ENCODE results near the gene PSMB10. TPM values are rescaled to one million over a fixed set of nuclear protein-coding genes. Genes with fewer than 3 reads are reported as not detected.
"Not testable (repeated sequence)": the region's sequence is repeated elsewhere in the genome, so short reads cannot be mapped to it uniquely, and the experiment has no call there.

PSMB10 gene
- total RNA-seq = 211 and 214 TPM in 2 replicates

DNA sequence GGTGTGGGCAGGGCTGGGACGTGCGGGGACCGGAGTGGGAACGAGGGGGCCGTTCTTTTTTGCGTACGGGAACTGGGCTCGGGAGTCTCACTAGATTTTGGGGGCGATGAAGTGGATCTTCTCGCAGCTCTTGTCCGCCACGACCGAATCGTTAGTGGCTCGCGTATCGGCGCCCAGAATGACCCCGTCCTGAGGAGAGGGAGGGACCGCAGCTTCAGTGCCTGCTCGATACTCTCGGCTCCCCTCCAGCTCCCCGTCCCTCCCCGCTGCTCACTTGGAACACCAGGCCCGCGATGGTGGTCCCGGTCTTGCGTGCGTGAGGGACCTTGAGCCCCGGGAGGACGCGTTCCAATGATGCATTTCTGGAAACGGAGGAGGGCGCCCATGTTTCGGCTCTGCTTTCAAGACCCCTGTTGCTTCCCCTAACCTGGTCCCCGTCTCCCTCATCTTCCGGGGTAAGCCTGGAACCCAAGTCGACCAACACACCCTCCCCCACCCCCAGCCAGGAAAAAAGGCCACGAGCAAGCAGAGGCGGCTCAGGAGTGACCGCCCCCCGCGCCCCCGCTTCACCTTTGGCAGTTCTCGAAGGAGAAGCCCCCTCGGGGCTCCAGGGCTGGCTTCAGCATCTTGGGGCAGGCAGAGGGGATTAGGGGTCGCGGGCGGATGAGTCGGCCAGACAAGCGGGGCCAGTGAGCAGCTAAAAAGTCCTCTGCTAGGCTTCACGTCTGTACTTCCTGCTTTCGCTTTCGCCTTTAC is at the start of gene PSMB10:
PSMB10 (minus strand) TSS at position 727 of the 756 bp plus-strand sequence; CDS start at position 626, 101 bp downstream.
- H3K27me3 Mint-ChIP-seq = no peaks in the 10 kb centered on the region
- peaks cover 33% of the 10 kb centered on the region for H3K4me1 Mint-ChIP-seq
- peaks cover 45% of the 10 kb centered on the region for H3K36me3 Mint-ChIP-seq (ENCODE audit: low read depth)

DNA sequence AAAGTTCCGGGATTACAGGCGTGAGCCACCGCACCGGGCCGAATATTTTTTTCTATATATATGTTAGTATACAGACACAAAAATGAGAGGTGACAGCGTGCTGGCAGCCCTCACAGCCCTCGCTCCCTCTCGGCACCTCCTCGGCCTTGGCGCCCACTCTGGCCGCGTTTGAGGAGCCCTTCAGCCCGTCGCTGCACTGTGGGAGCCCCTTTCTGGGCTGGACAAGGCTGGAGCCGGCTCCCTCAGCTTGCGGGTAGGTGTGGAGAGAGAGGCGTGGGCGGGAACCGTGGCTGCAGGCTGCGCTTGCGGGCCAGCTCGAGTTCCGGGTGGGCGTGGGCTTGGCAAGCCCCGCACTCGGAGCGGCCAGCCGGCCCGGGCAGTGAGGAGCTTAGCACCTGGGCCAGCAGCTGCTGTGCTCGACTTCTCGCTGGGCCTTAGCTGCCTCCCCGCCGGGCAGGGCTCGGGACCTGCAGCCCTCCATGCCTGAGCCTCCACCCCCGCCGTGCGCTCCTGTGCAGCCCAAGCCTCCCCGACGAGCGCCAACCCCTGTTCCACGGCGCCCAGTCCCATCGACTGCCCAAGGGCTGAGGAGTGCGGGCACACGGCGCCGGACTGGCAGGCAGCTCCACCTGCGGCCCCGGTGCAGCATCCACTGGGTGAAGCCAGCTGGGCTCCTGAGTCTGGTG is 45.5 kb upstream of the PSMB10 start:
- H3K4me3 Mint-ChIP-seq = no peak overlapping the region
- DNase-seq = no peak
- peaks cover 13% of the 10 kb centered on the region for H3K4me1 Mint-ChIP-seq
- H3K27me3 Mint-ChIP-seq = peaks cover 3% of the 10 kb centered on the region
- no peaks in the 10 kb centered on the region for H3K36me3 Mint-ChIP-seq (ENCODE audit: low read depth)
- no peaks in the 10 kb centered on the region for H3K9me3 Mint-ChIP-seq
- H3K27ac Mint-ChIP-seq = no peak overlapping the region
- intact Hi-C loops (cut with micrococcal nuclease) = no loop called here

More for the DNA sequence above, at the start of gene PSMB10:
- peak within 1 kb of the TSS; percentile 100 for H3K4me3 Mint-ChIP-seq
- intact Hi-C loops (cut with micrococcal nuclease) = loop anchor here (1.0 to 10.0 kb wide), 8 partner anchors 64 to 454 kb away; partner anchors contain the start of genes ACD, AGRP, ATP6V0D1 and C16orf86
- no peak for DNase-seq
- H3K27ac Mint-ChIP-seq = peak within 1 kb of the TSS; percentile 92
- H3K9me3 Mint-ChIP-seq = no peaks in the 10 kb centered on the region

DNA sequence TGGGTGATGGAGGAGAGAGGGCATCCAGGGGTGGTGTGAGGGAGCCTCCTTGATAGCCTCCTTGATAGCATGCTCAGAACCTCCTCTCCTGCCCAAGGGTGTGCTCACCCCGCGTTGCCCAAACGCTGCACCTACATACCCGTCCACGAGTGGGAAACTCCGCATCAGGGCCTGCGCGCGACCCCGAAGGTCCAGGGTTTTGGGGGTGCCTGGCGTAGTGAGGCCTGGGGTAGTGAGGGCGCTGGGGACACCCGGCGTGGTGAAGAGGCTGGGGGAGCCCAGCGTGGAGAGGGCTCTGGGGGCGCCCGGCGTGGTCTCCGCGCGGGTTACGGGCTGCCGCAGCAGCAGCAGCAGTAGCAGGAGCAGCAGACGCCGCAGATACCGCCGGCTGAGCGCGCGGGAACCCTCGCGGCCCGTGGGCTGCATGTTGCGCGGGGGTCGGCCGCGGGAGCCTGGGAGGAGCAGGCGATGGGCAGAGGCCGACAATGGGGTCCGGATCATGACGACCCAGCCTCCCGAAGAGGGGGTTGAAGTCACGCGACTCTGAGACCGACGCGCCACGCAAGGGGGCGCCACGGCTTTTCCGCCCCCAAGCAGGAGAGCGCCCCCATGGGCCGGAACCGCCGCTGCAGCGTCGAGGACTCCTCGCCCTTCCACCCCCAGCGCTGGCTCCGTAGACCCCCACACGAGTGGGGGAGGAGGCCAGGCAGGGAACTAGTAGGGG is 43.5 kb upstream of the PSMB10 start, which contains the start of gene DPEP3:
DPEP3 (minus strand) TSS at position 545 of the 724 bp plus-strand sequence; CDS start at position 426, 119 bp downstream.
- Mint-ChIP-seq H3K27me3 (peaks cover 3% of the 10 kb centered on the region), H3K9me3 (no peaks in the 10 kb centered on the region), H3K27ac (no peak within 1 kb of the TSS), H3K4me3 (no peak within 1 kb of the TSS), H3K4me1 (peaks cover 13% of the 10 kb centered on the region), H3K36me3 (ENCODE audit: low read depth) (no peaks in the 10 kb centered on the region)
- intact Hi-C loops (cut with micrococcal nuclease) = no loop called here
- no peak for DNase-seq

DNA sequence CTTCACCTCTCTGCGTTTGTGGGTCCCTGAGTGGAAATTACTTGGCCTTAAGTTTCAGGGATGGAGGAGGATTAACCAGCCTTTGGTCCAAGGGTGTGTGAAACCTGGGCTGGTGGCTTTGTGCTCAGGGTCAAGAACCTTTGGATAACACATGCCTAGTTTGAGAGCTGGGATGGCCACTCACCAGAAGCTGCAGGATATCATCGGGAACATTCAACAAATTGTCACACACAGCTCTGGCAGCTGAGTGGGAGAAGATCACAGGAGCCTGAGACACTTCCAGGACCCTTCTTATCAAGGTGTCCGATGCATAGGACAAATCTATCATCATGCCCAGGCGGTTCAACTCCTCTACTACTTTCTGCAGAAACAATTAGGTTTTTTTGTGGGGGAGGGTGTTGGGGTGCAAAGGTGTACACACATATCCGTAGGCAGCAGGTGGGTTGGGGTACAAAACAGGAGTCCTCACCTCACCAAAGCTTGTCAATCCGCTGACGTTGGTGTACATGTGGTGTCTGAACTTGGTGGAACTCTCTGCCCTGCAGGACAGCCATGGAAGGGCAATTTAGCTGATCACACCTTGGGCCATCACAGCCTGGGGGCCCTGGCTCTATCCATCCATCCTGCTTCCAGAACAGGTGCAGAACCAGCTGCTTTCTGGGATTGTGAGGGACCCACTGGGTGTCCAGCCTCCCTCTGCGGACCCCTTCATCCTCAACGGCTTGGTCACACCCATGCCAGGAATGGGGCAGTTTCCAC is 41.0 kb upstream of the PSMB10 start:
- Mint-ChIP-seq H3K4me1 (no peaks in the 10 kb centered on the region), H3K36me3 (ENCODE audit: low read depth) (no peaks in the 10 kb centered on the region), H3K27ac (no peak overlapping the region), H3K4me3 (no peak overlapping the region), H3K27me3 (peaks cover 6% of the 10 kb centered on the region), H3K9me3 (no peaks in the 10 kb centered on the region)
- no peak for DNase-seq
- intact Hi-C loops (cut with micrococcal nuclease) = no loop called here

DNA sequence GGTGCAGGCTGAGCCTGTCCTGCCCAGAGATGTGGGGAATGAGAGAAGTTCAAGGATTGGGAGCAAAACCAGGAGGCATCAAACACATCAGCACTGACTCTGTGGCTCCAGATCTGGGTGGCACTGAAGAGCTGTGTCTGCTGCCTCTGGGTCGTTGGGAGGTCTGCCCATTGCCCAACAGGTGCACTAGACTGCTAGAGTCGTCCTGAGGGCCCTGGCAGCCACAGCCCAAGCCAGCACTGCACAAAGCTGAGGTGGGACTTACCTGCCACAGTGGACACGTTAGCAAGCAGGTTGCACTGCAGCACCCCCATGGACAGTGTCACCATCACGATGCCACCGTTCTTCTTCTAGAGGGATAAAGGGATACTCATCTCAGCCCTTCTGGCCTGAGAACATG is 40.4 kb upstream of the PSMB10 start:
- Mint-ChIP-seq H3K9me3 (no peaks in the 10 kb centered on the region), H3K4me3 (no peak overlapping the region), H3K4me1 (no peaks in the 10 kb centered on the region), H3K27me3 (peaks cover 6% of the 10 kb centered on the region), H3K27ac (no peak overlapping the region), H3K36me3 (ENCODE audit: low read depth) (no peaks in the 10 kb centered on the region)
- intact Hi-C loops (cut with micrococcal nuclease) = no loop called here
- no peak for DNase-seq

DNA sequence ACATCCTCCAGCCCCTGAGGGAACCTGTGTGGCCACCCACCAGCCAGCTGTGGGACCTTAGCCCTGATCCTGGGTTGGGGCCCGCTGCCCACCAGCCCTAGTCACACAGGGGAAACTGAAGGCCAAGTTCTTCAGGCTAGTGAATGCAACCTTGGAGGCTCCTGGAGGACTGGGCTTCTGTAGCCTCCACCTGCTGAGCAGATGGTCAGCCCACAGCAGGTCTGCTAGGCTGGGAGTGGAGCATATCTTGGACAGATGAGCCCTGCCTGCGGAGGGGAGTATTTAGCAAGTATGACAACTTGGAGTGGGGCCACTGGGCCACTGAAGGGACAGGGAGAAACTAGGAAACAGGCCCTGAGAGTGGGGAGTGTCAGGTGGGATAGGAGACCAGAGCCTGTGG is 39.6 kb upstream of the PSMB10 start:
- DNase-seq = no peak
- Mint-ChIP-seq H3K4me1 (no peaks in the 10 kb centered on the region), H3K36me3 (ENCODE audit: low read depth) (no peaks in the 10 kb centered on the region), H3K27me3 (peaks cover 6% of the 10 kb centered on the region), H3K27ac (no peak overlapping the region), H3K4me3 (no peak overlapping the region), H3K9me3 (no peaks in the 10 kb centered on the region)
- intact Hi-C loops (cut with micrococcal nuclease) = no loop called here

DNA sequence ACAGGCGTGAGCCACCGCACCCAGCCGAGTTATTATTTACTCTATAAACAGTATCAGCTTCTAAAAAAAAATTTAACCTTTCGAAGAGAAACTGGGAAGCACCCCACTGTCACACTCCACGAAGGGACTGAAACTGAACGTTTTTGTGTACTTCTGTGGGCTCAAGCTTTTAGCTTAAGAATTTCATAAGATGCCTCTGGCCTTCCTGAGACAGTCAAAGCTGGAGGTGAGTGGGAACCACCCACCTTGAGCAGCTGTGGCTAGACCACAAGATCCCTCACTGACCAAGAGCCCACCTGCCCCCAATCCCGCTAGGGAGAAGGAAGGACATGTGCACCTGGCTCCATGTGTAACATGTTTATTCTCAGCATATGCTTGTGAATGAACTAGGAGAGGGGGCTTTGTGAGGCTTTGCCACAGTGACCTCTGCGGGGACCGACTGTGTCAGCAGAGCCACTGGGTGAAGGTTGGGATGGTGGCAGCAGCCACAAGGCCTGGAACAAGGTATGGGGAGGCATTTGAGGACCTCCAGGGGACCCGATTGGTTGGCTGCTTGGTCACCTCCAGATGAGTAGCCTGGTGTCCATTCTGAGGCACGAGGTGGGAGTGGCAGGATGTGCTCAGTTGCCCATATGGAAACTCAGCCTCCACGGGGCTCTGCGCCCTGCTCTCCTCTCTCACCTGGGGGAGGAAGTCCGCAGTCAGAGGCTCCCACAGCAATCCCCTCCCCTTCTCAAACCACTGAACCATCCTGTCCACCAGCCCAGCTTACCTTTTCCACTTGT is 38.9 kb upstream of the PSMB10 start:
- H3K9me3 Mint-ChIP-seq = no peaks in the 10 kb centered on the region
- no peaks in the 10 kb centered on the region for H3K4me1 Mint-ChIP-seq
- DNase-seq = no peak
- H3K27ac Mint-ChIP-seq = no peak overlapping the region
- intact Hi-C loops (cut with micrococcal nuclease) = no loop called here
- no peak overlapping the region for H3K4me3 Mint-ChIP-seq
- no peaks in the 10 kb centered on the region for H3K36me3 Mint-ChIP-seq (ENCODE audit: low read depth)
- peaks cover 6% of the 10 kb centered on the region for H3K27me3 Mint-ChIP-seq

DNA sequence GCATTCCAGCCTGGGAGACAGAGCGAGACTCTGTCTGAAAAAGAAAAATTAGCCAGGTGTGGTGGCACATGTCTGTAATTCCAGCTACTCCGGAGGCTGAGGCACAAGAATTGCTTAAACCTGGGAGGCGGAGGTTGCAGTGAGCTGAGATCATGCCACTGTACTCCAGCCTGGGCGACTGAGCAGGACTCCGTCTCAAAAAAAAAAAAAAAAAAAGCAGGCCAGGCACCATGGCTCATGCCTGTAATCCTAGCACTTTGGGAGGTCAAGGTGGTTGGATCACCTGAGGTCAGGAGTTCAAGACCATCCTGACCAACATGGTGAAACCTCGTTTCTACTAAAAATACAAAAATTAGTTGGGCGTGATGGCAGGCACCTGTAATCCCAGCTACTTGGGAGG is 35.6 kb upstream of the PSMB10 start:
- H3K4me3 Mint-ChIP-seq; H3K36me3 Mint-ChIP-seq (ENCODE audit: low read depth); intact Hi-C loops (cut with micrococcal nuclease); H3K9me3 Mint-ChIP-seq; DNase-seq; H3K27ac Mint-ChIP-seq; H3K27me3 Mint-ChIP-seq: not testable (repeated sequence)
- peaks cover 11% of the 10 kb centered on the region for H3K4me1 Mint-ChIP-seq

DNA sequence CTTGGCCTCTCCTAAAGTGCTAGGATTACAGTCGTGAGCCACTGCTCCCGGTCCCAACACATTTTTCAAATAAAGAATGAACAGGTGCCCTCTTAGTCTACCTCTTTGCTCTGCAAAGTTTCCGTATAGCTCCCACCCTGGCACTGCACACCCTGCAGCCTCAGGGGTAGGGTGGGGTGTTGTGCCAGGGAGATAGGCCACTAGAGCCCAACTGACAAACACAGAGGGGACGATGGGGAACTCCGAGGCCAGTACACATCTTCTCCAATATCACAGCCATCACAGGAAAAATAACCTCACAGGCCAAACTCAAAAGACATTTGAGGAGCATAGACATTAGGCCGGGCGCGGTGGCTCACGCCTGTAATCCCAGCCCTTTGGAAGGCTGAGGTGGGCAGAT is 34.5 kb upstream of the PSMB10 start:
- Mint-ChIP-seq H3K4me3 (no peak overlapping the region), H3K9me3 (no peaks in the 10 kb centered on the region), H3K27me3 (peaks cover 3% of the 10 kb centered on the region), H3K4me1 (peaks cover 20% of the 10 kb centered on the region), H3K36me3 (ENCODE audit: low read depth) (no peaks in the 10 kb centered on the region), H3K27ac (no peak overlapping the region)
- intact Hi-C loops (cut with micrococcal nuclease) = no loop called here
- DNase-seq = no peak

DNA sequence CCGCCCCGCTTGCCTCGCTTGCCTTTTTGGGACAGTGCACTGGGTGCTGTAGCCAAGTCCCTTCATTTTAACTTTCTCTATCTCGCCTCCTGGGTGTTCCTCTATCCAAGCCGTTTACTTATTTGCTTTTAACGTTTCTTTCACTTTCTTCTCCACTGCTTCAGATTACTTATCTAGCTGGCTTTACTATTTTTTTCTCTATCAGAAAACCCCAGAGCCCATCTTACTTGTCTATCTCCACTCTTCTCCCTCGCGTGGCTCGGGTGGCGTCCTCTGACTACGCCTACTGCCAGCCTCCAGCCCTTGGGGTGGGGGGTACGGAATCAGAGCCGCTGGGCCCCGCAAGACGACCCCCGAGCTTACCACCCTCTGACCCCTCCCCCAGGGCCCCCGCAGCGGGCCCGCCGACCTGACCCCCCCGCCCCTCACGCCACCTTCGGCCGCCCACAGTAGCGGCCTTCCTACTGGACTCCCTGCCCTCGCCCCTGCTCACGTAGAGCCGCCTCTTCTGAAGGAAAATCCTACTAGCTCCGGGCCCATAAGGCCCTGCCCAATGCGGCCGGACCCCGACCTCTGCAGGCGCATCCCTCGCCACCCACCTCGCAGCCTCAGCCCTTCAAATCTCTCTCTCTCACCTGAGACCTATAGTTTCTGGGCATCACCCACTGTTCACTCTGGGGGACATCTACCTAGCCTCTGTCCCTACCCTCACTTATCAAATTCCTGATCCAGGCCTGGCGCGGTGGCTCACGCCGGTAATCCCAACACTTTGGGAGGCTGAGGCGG is 32.8 kb upstream of the PSMB10 start:
- Mint-ChIP-seq H3K4me1 (peaks cover 22% of the 10 kb centered on the region), H3K27me3 (peaks cover 3% of the 10 kb centered on the region), H3K9me3 (no peaks in the 10 kb centered on the region), H3K27ac (peak overlapping the region; percentile 92), H3K4me3 (peak overlapping the region; percentile 97), H3K36me3 (ENCODE audit: low read depth) (no peaks in the 10 kb centered on the region)
- intact Hi-C loops (cut with micrococcal nuclease) = loop anchor here (2.0 kb wide), 2 partner anchors 15 to 53 kb away; partner anchors contain the start of genes DDX28 and DUS2
- DNase-seq = no peak

DNA sequence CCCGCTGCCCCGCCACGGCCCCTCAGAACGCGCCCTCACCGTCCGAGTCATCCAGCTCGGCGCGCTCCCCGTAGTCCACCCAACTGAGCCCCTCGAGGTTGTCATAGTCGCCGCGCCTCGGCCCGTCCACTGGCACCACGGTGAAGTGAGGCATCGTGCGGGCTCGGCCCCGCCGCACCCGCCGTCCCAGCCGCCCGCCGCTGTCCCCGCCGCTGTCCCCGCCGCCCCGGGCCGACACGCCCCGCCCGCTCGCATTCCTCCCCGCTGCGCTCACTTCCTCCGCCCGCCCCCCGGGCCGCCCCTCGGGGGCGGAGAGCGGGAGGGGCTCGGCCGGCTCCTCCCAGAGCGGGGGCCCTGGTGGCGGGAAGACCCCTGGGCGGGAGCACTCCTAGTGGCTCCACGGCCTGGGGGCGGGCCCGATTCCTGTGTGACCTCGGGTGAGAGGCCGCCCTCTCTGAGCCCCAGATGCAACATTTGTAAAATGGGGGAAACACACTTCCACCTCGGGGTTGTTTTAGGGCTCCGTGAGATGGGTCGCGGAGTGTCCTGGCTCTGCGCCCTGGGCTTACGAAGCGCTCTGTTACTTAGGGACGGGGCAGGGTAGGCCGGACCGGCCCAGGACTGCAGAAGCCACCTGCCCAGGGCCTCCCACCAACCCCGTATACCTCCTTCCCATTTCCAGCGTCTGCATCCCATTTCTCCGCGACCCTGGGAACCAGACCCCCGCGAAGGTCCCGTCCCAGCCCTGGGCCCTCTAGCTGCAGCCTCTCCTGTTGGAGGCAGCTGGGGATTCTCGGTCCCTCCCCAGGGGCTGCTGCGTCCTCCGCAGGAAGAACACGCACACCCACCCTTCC is 32.0 kb upstream of the PSMB10 start, which contains the start of gene SLC12A4:
SLC12A4 (minus strand) TSS at position 238 of the 854 bp plus-strand sequence; CDS start at position 154, 84 bp downstream.
- Mint-ChIP-seq H3K27me3 (peaks cover 2% of the 10 kb centered on the region), H3K27ac (peak within 1 kb of the TSS; percentile 95), H3K4me3 (peak within 1 kb of the TSS; percentile 97), H3K4me1 (peaks cover 24% of the 10 kb centered on the region), H3K9me3 (no peaks in the 10 kb centered on the region), H3K36me3 (ENCODE audit: low read depth) (no peaks in the 10 kb centered on the region)
- DNase-seq = peak; percentile 98
- intact Hi-C loops (cut with micrococcal nuclease) = loop anchor here (1.0 to 2.0 kb wide), 6 partner anchors 16 to 162 kb away; partner anchors contain the start of genes DDX28, DUS2, PSKH1 and RANBP10

Measured in activated CD4-positive, alpha-beta T cell treated with anti-CD3 and anti-CD28 coated beads, Interleukin-2, amount 10 ng/mL, durations not matched to agents 24 days and 14 days (primary cell).